Measurements from ENCODE around the gene ARSJ. TPM values are rescaled to one million over a fixed set of nuclear protein-coding genes. Genes with fewer than 3 reads are reported as not detected.

ARSJ gene
- total and polyA plus RNA-seq, 2 experiments from 2014 or later: 4.3 to 6.6 TPM

DNA sequence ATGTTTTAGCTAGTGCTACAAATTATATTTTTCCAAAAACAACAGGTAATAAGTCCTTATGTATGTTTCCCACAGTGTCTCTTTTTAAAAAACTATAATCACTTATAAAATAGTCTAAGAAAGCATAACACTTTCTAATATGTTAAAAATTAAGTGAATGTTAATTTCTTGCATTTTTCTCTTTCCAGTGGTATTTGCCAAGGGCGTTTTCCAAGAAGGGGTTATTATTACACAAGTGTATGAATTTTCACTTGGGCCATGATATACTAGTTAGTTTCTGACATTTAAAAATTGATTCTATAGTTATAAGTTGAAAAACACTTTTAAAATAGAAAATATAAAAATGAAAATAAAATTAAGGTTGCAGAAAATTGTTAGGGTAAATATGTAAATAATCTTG lies 74.6 kb downstream of the ARSJ start:
- no peak overlapping the region for H3K4me3 Mint-ChIP-seq
- Histone ChIP-seq H3F3A (replicated peaks; ENCODE audit: low read depth) (no peaks in the 10 kb centered on the region), H3K4me3 (no peak overlapping the region), H3K27me3 (ENCODE audit: insufficient read depth) (no peaks in the 10 kb centered on the region), H3K9me2 (ENCODE audit: insufficient read depth) (no peaks in the 10 kb centered on the region), H3K79me2 (replicated peaks; ENCODE audit: insufficient read depth) (no peaks in the 10 kb centered on the region), H4K20me1 (replicated peaks; ENCODE audit: insufficient read depth) (no peaks in the 10 kb centered on the region), H3K36me3 (ENCODE audit: insufficient read depth) (no peaks in the 10 kb centered on the region), H3K4me2 (no peak overlapping the region), H3K4me1 (ENCODE audit: insufficient read depth) (no peaks in the 10 kb centered on the region), H2AFZ (no peak overlapping the region), H3K27ac (ENCODE audit: low read depth) (no peak overlapping the region)
- H3K27ac Mint-ChIP-seq: no peak overlapping the region
- no peaks in the 10 kb centered on the region; the same call in 2 of the 3 replicates for H3K36me3 Mint-ChIP-seq (ENCODE audit: low read depth)
- H3K9me3 Mint-ChIP-seq: no peaks in the 10 kb centered on the region
- no peaks in the 10 kb centered on the region for H3K4me1 Mint-ChIP-seq
- peaks cover 2% of the 10 kb centered on the region for H3K27me3 Mint-ChIP-seq (ENCODE audit: insufficient read depth, low read depth, poor library complexity)
- ATAC-seq (no peak), DNase-seq (ENCODE audit: low spot score) (no peak)
- TF ChIP-seq STAT1 (IDR thresholded peaks at IDR 0.05; ENCODE audit: unreplicated experiment) (no peak), NANOG (IDR thresholded peaks at IDR 0.05; ENCODE audit: borderline replicate concordance) (no peak), CREB1 (CRISPR knock-in tag; IDR thresholded peaks at IDR 0.05; ENCODE audit: low read depth) (no peak), JUNB (IDR thresholded peaks at IDR 0.05; ENCODE audit: unreplicated experiment) (no peak), POLR2AphosphoS5 (IDR thresholded peaks at IDR 0.05; ENCODE audit: low read depth) (no peak), EZH2 (IDR thresholded peaks at IDR 0.05; ENCODE audit: low read depth, unreplicated experiment) (no peak), EZH2phosphoT487 (IDR thresholded peaks at IDR 0.05; ENCODE audit: unreplicated experiment) (no peak), ZNF331 (CRISPR knock-in tag; IDR thresholded peaks at IDR 0.05; ENCODE audit: low read depth) (no peak), ZNF114 (CRISPR knock-in tag; IDR thresholded peaks at IDR 0.05) (no peak)
- TF ChIP-seq, protein P1, sequence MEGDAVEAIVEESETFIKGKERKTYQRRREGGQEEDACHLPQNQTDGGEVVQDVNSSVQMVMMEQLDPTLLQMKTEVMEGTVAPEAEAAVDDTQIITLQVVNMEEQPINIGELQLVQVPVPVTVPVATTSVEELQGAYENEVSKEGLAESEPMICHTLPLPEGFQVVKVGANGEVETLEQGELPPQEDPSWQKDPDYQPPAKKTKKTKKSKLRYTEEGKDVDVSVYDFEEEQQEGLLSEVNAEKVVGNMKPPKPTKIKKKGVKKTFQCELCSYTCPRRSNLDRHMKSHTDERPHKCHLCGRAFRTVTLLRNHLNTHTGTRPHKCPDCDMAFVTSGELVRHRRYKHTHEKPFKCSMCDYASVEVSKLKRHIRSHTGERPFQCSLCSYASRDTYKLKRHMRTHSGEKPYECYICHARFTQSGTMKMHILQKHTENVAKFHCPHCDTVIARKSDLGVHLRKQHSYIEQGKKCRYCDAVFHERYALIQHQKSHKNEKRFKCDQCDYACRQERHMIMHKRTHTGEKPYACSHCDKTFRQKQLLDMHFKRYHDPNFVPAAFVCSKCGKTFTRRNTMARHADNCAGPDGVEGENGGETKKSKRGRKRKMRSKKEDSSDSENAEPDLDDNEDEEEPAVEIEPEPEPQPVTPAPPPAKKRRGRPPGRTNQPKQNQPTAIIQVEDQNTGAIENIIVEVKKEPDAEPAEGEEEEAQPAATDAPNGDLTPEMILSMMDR (conservative IDR thresholded peaks at IDR 0.05; ENCODE audit: low read depth in 2 of 2): no peak
- TF ChIP-seq, protein P2, sequence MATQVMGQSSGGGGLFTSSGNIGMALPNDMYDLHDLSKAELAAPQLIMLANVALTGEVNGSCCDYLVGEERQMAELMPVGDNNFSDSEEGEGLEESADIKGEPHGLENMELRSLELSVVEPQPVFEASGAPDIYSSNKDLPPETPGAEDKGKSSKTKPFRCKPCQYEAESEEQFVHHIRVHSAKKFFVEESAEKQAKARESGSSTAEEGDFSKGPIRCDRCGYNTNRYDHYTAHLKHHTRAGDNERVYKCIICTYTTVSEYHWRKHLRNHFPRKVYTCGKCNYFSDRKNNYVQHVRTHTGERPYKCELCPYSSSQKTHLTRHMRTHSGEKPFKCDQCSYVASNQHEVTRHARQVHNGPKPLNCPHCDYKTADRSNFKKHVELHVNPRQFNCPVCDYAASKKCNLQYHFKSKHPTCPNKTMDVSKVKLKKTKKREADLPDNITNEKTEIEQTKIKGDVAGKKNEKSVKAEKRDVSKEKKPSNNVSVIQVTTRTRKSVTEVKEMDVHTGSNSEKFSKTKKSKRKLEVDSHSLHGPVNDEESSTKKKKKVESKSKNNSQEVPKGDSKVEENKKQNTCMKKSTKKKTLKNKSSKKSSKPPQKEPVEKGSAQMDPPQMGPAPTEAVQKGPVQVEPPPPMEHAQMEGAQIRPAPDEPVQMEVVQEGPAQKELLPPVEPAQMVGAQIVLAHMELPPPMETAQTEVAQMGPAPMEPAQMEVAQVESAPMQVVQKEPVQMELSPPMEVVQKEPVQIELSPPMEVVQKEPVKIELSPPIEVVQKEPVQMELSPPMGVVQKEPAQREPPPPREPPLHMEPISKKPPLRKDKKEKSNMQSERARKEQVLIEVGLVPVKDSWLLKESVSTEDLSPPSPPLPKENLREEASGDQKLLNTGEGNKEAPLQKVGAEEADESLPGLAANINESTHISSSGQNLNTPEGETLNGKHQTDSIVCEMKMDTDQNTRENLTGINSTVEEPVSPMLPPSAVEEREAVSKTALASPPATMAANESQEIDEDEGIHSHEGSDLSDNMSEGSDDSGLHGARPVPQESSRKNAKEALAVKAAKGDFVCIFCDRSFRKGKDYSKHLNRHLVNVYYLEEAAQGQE (IDR thresholded peaks at IDR 0.05; ENCODE audit: unreplicated experiment): no peak
- TF ChIP-seq, protein P3, sequence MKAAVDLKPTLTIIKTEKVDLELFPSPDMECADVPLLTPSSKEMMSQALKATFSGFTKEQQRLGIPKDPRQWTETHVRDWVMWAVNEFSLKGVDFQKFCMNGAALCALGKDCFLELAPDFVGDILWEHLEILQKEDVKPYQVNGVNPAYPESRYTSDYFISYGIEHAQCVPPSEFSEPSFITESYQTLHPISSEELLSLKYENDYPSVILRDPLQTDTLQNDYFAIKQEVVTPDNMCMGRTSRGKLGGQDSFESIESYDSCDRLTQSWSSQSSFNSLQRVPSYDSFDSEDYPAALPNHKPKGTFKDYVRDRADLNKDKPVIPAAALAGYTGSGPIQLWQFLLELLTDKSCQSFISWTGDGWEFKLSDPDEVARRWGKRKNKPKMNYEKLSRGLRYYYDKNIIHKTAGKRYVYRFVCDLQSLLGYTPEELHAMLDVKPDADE (IDR thresholded peaks at IDR 0.05): no peak
- TF ChIP-seq, protein P4, sequence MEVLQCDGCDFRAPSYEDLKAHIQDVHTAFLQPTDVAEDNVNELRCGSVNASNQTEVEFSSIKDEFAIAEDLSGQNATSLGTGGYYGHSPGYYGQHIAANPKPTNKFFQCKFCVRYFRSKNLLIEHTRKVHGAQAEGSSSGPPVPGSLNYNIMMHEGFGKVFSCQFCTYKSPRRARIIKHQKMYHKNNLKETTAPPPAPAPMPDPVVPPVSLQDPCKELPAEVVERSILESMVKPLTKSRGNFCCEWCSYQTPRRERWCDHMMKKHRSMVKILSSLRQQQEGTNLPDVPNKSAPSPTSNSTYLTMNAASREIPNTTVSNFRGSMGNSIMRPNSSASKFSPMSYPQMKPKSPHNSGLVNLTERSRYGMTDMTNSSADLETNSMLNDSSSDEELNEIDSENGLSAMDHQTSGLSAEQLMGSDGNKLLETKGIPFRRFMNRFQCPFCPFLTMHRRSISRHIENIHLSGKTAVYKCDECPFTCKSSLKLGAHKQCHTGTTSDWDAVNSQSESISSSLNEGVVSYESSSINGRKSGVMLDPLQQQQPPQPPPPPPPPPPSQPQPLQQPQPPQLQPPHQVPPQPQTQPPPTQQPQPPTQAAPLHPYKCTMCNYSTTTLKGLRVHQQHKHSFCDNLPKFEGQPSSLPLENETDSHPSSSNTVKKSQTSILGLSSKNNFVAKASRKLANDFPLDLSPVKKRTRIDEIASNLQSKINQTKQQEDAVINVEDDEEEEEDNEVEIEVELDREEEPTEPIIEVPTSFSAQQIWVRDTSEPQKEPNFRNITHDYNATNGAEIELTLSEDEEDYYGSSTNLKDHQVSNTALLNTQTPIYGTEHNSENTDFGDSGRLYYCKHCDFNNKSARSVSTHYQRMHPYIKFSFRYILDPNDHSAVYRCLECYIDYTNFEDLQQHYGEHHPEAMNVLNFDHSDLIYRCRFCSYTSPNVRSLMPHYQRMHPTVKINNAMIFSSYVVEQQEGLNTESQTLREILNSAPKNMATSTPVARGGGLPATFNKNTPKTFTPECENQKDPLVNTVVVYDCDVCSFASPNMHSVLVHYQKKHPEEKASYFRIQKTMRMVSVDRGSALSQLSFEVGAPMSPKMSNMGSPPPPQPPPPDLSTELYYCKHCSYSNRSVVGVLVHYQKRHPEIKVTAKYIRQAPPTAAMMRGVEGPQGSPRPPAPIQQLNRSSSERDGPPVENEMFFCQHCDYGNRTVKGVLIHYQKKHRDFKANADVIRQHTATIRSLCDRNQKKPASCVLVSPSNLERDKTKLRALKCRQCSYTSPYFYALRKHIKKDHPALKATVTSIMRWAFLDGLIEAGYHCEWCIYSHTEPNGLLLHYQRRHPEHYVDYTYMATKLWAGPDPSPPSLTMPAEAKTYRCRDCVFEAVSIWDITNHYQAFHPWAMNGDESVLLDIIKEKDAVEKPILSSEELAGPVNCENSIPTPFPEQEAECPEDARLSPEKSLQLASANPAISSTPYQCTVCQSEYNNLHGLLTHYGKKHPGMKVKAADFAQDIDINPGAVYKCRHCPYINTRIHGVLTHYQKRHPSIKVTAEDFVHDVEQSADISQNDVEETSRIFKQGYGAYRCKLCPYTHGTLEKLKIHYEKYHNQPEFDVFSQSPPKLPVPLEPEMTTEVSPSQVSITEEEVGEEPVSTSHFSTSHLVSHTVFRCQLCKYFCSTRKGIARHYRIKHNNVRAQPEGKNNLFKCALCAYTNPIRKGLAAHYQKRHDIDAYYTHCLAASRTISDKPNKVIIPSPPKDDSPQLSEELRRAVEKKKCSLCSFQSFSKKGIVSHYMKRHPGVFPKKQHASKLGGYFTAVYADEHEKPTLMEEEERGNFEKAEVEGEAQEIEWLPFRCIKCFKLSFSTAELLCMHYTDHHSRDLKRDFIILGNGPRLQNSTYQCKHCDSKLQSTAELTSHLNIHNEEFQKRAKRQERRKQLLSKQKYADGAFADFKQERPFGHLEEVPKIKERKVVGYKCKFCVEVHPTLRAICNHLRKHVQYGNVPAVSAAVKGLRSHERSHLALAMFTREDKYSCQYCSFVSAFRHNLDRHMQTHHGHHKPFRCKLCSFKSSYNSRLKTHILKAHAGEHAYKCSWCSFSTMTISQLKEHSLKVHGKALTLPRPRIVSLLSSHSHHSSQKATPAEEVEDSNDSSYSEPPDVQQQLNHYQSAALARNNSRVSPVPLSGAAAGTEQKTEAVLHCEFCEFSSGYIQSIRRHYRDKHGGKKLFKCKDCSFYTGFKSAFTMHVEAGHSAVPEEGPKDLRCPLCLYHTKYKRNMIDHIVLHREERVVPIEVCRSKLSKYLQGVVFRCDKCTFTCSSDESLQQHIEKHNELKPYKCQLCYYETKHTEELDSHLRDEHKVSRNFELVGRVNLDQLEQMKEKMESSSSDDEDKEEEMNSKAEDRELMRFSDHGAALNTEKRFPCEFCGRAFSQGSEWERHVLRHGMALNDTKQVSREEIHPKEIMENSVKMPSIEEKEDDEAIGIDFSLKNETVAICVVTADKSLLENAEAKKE (CRISPR knock-in tag; IDR thresholded peaks at IDR 0.05): no peak

Data from GM23338 (cell line).